ENCODE data around the gene RAI1. TPM values are rescaled to one million over a fixed set of nuclear protein-coding genes. Genes with fewer than 3 reads are reported as not detected.

Gene RAI1
- total RNA-seq, 1 donor from 2014 or later = 10.4 TPM

DNA sequence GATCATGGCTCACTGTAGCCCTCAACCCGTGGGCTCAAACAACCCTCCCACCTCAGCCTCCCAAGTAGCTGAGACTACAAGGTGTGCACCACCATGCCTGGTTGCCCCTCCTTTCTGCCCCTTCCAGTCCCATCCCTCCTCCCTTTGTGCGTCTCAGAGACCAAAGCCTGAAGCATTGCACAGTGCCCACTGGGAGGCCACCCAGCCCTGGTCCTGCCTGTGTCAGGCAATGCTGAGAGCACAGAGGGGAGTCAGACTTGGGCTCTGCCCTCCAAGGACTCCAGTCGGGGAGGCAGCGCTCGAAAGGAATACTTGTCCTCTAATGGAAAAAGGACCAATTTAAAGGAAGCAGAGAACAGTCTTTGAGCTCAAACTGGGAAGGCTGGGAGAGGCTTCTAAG lies 20.4 kb downstream of the RAI1 start:
- DNase-seq = no peak

DNA sequence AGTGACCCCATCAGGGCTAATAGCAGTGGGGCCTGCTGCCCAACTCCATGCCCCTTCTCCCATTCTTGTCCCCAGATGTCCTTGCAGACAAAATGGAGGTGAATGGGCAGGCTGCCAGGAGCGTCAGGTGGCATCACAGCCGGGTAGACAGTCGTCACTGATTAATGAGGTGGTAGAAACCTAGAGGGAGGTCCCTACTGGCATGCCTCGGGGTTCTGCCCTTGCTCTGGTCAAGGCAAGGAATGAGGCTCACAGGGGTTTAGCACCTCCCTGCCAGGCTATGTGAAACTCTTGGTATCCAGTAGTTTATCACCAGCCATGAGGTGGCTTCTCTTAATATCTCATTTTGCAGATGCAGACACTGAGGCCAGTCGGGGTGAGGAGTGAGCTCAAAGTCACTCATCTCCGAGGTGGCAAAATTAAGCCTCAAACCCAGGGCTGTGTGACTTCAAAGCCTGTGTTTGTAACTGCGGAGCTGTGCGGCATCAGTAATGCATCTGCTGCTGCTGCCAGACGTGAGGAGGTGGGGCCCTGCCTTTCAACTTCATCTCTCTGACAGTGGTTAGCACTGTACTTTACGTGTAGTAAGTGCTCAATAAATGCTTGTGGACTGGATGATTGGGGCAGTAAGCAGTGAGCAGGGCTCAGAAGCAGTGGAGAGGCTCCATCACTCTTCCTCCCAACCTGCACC lies 21.3 kb downstream of the RAI1 start:
- DNase-seq = no peak

- DNase-seq = peak; percentile 57
Measured at GRCh38 chr17:17703140-17703919, 22.1 kb downstream of the RAI1 start.

- DNase-seq = no peak
Measured at GRCh38 chr17:17704931-17705330, 23.7 kb downstream of the RAI1 start.

GRCh38 chr17:17706140-17707060 lies 25.1 kb downstream of the RAI1 start:
- DNase-seq = no peak

DNA sequence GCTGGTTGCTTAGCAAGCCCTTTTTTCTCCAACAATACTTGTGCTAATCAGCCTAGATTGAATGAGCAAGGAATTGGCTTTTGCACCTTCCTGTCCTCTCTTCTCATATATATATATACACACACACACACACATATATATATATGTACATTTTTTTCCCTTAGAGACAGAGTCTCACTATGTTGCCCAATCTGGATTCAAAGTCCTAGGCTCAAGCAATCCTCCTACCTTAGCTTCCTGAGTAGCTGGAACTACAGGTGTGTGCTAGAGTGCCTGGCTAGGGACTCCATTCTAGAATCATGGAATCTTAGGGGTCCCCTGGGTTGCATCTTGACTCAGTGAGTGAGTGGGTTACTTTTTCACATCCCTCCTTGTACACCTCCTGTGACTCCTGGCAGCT lies 27.0 kb downstream of the RAI1 start:
- DNase-seq = no peak

- no peak for DNase-seq
Measured at GRCh38 chr17:17708816-17709215, 27.6 kb downstream of the RAI1 start.

GRCh38 chr17:17709815-17710321 lies 28.6 kb downstream of the RAI1 start:
- no peak for DNase-seq

DNA sequence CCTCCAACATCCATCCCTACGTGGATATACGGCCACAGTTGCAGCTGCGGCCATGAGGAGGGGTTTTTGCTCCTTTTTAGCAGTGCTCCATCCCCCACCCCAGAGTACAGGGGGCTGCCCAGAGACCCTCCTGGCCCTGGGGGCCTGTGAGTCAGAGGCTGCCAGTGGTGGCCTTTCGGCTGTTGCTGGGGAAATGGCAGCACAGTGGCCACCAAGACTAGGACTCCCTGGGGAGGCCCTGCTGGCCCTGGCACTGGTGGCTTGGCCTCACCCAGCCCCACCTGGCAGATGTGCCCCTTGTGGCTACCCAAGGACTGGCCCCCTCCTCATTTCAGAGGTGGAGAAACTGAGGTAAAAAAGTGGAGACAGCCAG lies 29.1 kb downstream of the RAI1 start:
- DNase-seq = no peak

- peak; percentile 91 for DNase-seq
Measured at GRCh38 chr17:17710728-17711541, 29.7 kb downstream of the RAI1 start.

- no peak for DNase-seq
Measured at GRCh38 chr17:17711641-17712162, 30.4 kb downstream of the RAI1 start.

GRCh38 chr17:17712268-17712924 lies 31.1 kb downstream of the RAI1 start:
- DNase-seq = peak; percentile 93

- DNase-seq = no peak
Measured at GRCh38 chr17:17713839-17714238, 32.6 kb downstream of the RAI1 start.

DNA sequence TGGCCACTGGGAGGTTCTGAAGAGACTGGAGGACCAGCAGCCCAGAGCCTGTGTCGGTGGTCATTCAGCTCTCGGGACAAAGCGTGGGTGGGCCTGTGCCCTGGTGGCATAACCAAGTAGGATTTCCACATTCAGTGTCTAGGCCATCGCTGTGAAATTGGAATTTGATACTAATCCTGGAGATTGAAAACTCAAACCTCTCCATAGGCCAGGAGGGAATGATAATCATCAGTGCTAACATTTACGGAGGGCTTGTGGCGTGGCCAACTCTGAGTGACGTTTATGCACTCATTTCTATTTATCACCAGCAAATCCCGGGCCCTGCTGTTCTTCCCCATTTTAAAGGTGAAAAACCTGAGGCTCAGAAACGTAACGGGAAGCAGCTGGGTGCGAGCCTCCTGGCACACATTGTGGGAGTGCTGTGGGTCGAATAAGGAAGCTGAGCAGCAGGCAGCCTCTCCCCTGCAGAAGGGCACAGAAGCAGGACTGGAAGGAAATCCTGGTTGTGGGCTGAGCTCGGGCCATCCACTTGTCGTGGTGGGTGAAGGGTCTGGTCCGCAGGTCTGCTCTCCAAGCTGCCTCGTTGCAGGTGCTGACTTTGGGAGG lies 33.1 kb downstream of the RAI1 start:
- DNase-seq = no peak

DNA sequence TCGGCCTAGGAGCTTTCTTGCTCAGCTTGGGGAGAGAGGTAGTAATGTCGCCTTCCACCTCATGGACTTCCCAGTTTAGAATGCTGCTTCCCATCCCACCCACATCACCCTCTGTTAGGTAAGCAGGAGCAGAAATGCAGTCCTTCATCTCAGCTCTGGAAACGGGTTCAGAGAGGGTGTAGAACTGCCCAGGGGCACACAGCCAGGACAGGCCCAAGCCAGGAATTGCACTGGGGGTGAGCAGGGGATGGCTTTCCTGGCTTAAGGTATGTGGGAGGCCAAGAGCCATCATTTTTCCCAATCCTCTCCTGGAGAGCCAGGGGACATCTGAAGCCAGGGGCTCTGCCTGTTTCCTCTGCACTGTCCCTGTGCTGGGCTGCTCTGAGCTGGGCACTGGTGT lies 33.6 kb downstream of the RAI1 start:
- DNase-seq = no peak

DNA sequence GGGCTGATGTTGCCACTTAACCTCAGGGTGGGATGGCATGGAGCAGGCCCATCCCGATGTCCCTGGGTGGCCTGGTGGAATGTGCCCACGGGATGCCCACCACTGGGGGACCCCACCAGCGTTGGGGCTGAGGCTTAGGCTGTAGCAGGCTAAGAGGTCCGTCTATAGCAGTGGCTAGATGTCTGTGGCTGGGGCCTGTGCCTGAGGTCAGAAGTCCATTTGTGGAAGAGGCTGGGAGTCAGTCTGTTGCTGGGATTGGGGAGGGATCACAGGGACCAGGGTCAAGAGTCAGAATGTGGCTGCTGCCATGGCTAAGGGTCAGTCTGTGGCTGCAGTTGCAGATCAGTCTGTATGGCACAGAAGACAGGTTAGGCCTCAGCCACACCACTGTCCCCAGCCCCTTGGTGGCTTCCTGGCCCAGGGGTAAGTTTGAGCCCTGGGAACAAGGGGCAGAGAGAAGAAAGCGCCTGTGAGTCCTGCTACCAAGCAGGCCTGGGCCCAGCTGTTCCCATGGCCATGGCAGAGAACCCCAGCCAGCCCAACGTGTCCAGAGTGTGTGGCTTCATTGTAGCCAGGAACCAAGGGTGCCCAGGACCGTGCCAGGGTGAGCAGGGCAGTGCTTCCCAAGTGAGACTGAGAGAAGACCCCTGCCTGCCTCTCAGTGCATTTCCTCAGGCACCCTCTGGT lies 35.7 kb downstream of the RAI1 start:
- no peak for DNase-seq

DNA sequence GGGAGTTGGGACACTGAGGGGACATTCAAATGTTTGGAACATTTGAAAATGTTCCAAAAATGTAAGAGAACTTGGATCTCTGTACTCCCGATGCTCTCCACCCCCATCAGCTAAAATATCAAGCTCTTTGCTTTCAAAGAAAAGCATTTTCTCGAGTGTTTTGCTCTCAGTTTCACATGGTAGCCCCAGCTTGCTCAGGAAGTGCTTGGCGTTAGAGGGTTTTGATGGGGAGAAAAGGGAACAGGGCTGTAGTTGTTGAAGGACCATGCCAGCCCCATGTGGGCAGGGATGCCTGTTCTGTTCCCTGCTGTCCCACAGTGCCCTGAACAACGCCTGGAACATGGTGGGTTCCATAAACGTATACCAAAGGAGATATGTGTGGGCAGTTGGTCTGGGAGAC lies 37.0 kb downstream of the RAI1 start:
- no peak for DNase-seq

- DNase-seq = no peak
Measured at GRCh38 chr17:17719199-17719940, 38.1 kb downstream of the RAI1 start.

DNA sequence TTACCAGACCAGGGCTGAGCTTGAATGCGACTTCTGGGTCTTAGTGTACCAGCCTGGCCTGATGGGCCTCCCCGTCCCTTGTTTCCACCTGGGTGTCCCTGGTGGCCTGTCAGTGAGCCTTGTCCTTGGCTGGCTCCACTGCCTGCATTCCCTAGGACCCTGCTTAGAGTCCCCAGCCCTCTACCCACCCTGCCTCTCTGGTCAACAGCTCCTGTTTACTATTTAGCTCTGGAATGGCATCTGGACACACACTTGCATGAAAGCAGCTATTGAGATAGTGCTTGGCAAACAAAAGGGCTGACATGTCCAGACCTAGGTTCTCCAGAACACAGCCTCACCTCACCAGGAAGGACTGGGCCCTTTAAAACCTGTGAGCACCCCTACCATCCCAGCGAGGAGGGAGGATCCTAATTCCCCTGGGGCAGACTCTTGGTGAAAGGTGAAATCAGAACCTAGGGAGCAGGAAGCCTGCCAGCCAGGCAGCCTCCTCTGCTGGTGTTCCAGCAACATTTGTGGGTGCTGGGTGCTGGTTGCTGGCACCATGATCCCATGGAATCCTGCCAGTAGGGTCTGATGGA lies 38.8 kb downstream of the RAI1 start:
- DNase-seq = no peak

Data from dermis blood vessel endothelial cell (primary cell).